ENCODE results near the gene PIGA. TPM values are rescaled to one million over a fixed set of nuclear protein-coding genes. Genes with fewer than 3 reads are reported as not detected.

PIGA gene
- total RNA-seq = 10 to 100 TPM in 2 of 4 donors, 1 to 10 TPM in 2; 3.9 to 14.9 (median 10.6) TPM

- Histone ChIP-seq H3K36me3 (no peaks in the 10 kb centered on the region), H3K4me1 (no peaks in the 10 kb centered on the region), H3K9me3 (no peaks in the 10 kb centered on the region), H3K4me3 (peak within 1 kb of the TSS; percentile 59 to 88 (median 64)), H3K27ac (peak within 1 kb of the TSS; percentile 71 to 92 (median 88)), H3K27me3 (no peaks in the 10 kb centered on the region)
- peak; percentile 85 to 96 (median 94) for DNase-seq
- TF ChIP-seq POLR2A (IDR thresholded peaks at IDR 0.05) (peak; percentile 76 to 90), CTCF (IDR thresholded peaks at IDR 0.05) (no peak)
Observed at GRCh38 chrX:15335135-15336022, at the start of gene PIGA. PIGA (minus strand) TSS chrX:15335523; CDS start chrX:15331930, 3,593 bp downstream.

- Histone ChIP-seq H3K27me3 (no peaks in the 10 kb centered on the region), H3K36me3 (no peaks in the 10 kb centered on the region), H3K4me3 (no peak within 1 kb of the TSS), H3K9me3 (no peaks in the 10 kb centered on the region), H3K4me1 (no peaks in the 10 kb centered on the region), H3K27ac (no peak within 1 kb of the TSS)
- no peak for DNase-seq
- no peak for TF ChIP-seq POLR2A (IDR thresholded peaks at IDR 0.05)
- no peak for TF ChIP-seq CTCF (IDR thresholded peaks at IDR 0.05)
Observed at GRCh38 chrX:15384304-15384703, 49.0 kb upstream of the PIGA start, which contains the start of gene VEGFD. VEGFD (minus strand) TSS chrX:15384413; CDS start chrX:15383946, 467 bp downstream.

- Histone ChIP-seq H3K4me3 (no peak overlapping the region), H3K9me3 (no peaks in the 10 kb centered on the region), H3K36me3 (no peaks in the 10 kb centered on the region), H3K27ac (no peak overlapping the region), H3K27me3 (no peaks in the 10 kb centered on the region), H3K4me1 (no peaks in the 10 kb centered on the region)
- TF ChIP-seq POLR2A (IDR thresholded peaks at IDR 0.05) (no peak), CTCF (IDR thresholded peaks at IDR 0.05) (no peak)
- no peak for DNase-seq
Observed at GRCh38 chrX:15382813-15383212, 47.5 kb upstream of the PIGA start.

GRCh38 chrX:15376956-15377355, 41.6 kb upstream of the PIGA start:
- H3K4me1 ChIP-seq = no peaks in the 10 kb centered on the region
- H3K4me3 ChIP-seq = no peak overlapping the region
- no peaks in the 10 kb centered on the region for H3K36me3 ChIP-seq
- H3K9me3 ChIP-seq = no peaks in the 10 kb centered on the region
- no peaks in the 10 kb centered on the region for H3K27me3 ChIP-seq
- TF ChIP-seq CTCF (IDR thresholded peaks at IDR 0.05) (no peak), POLR2A (IDR thresholded peaks at IDR 0.05) (no peak)
- H3K27ac ChIP-seq = no peak overlapping the region
- DNase-seq = no peak

DNA sequence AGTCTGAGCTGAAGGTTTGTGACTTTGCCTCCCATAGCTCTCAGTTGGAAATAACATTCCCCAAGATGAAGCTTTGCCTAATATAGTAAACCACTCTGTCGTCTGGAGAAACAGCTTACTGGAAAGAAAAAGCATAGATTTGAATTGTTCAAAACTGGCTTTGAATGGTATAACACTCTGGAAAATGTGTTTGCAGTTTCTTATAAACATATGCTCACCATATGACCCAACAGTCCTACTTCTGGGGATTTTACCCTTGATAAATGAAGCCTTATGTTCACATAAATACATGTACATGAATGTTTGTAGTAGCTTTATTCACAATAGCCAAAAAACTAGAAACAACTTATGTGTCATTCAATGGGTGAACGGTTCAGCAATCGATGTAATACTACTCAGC, 38.7 kb upstream of the PIGA start:
- Histone ChIP-seq H3K27me3 (no peaks in the 10 kb centered on the region), H3K4me1 (no peaks in the 10 kb centered on the region), H3K4me3 (no peak overlapping the region), H3K36me3 (no peaks in the 10 kb centered on the region), H3K9me3 (no peaks in the 10 kb centered on the region), H3K27ac (no peak overlapping the region)
- no peak for DNase-seq
- TF ChIP-seq POLR2A (IDR thresholded peaks at IDR 0.05) (no peak), CTCF (IDR thresholded peaks at IDR 0.05) (no peak)
